ENCODE data around the gene STIL. TPM values are rescaled to one million over a fixed set of nuclear protein-coding genes. Genes with fewer than 3 reads are reported as not detected.
"Not testable (repeated sequence)": the region's sequence is repeated elsewhere in the genome, so short reads cannot be mapped to it uniquely, and the experiment has no call there.

The STIL gene
- total RNA-seq, 2 donors from 2014 or later: 39.3 to 48.0 TPM

GRCh38 chr1:47324682-47325081 lies 10.7 kb upstream of the STIL start:
- Histone ChIP-seq H3K4me1 (ENCODE audit: control insufficient read depth, insufficient read depth, low read length) (no peaks in the 10 kb centered on the region), H3K36me3 (ENCODE audit: control insufficient read depth, insufficient read depth, low read length) (no peaks in the 10 kb centered on the region), H3K4me3 (ENCODE audit: low read length) (no peak overlapping the region), H3K27me3 (ENCODE audit: control insufficient read depth, insufficient read depth, low read length, poor library complexity, severe bottlenecking) (no peaks in the 10 kb centered on the region), H3K27ac (ENCODE audit: low read depth, low read length) (no peak overlapping the region), H3K9ac (ENCODE audit: extremely low read depth, low read length, poor library complexity, severe bottlenecking) (no peak overlapping the region), H3K9me3 (ENCODE audit: control insufficient read depth, low read length) (no peaks in the 10 kb centered on the region)
- no peak for TF ChIP-seq CTCF (conservative IDR thresholded peaks at IDR 0.05)
- WGBS, 2 experiments (ENCODE audit: insufficient coverage in 1 of 2, insufficient read length in 1 of 2): 89 to 100% methylated on average over 1 to 3 of the region's 3 CpGs
- Mint-ChIP-seq H3K4me1 (peaks cover 5% of the 10 kb centered on the region), H3K4me3 (no peak overlapping the region), H3K9me3 (no peaks in the 10 kb centered on the region), H3K27me3 (ENCODE audit: insufficient read depth) (no peaks in the 10 kb centered on the region), H3K36me3 (ENCODE audit: low read depth) (no peaks in the 10 kb centered on the region), H3K27ac (no peak overlapping the region)
- DNase-seq: no peak

DNA sequence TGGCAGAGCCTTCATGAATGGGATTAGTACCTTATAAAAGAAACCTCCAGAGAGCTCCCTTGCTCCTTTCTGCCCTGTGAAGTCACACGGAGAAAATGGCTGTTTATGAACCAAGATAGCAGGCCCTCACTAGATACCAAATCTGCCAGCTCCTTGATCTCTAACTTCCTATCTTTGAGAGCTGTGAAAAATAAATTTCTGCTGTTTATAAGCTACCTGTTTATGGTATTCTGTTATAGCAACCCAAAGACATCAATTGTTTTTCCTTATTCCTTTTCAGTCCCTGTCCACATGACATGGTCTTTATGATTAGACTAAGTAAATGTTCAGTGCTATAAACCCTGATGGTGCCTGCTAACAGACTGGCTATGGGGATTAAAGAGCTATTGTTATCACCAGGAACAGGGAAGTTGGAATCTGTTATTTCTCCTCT lies 9.7 kb upstream of the STIL start:
- DNase-seq: no peak
- no peak overlapping the region for H3K4me3 ChIP-seq (ENCODE audit: low read length)
- Mint-ChIP-seq H3K4me3 (no peak overlapping the region), H3K9me3 (no peaks in the 10 kb centered on the region), H3K27ac (no peak overlapping the region), H3K27me3 (ENCODE audit: insufficient read depth) (no peaks in the 10 kb centered on the region), H3K4me1 (peaks cover 5% of the 10 kb centered on the region), H3K36me3 (ENCODE audit: low read depth) (no peaks in the 10 kb centered on the region)
- no peak overlapping the region for H3K27ac ChIP-seq (ENCODE audit: low read depth, low read length)
- 20 to 60% methylated on average over 1 of the region's 1 CpG for WGBS, 2 experiments (ENCODE audit: insufficient coverage in 1 of 2, insufficient read length in 1 of 2)
- H3K27me3 ChIP-seq (ENCODE audit: control insufficient read depth, insufficient read depth, low read length, poor library complexity, severe bottlenecking): no peaks in the 10 kb centered on the region
- H3K4me1 ChIP-seq (ENCODE audit: control insufficient read depth, insufficient read depth, low read length): no peaks in the 10 kb centered on the region
- H3K9ac ChIP-seq (ENCODE audit: extremely low read depth, low read length, poor library complexity, severe bottlenecking): no peak overlapping the region
- TF ChIP-seq CTCF (conservative IDR thresholded peaks at IDR 0.05): no peak
- no peaks in the 10 kb centered on the region for H3K9me3 ChIP-seq (ENCODE audit: control insufficient read depth, low read length)
- no peaks in the 10 kb centered on the region for H3K36me3 ChIP-seq (ENCODE audit: control insufficient read depth, insufficient read depth, low read length)

GRCh38 chr1:47319968-47320367 lies 6.0 kb upstream of the STIL start:
- DNase-seq; H3K27me3 Mint-ChIP-seq (ENCODE audit: insufficient read depth); H3K9me3 Mint-ChIP-seq; H3K9me3 ChIP-seq (ENCODE audit: control insufficient read depth, low read length); H3K27ac Mint-ChIP-seq; H3K4me1 Mint-ChIP-seq; H3K4me3 ChIP-seq (ENCODE audit: low read length); H3K27me3 ChIP-seq (ENCODE audit: control insufficient read depth, insufficient read depth, low read length, poor library complexity, severe bottlenecking); H3K4me1 ChIP-seq (ENCODE audit: control insufficient read depth, insufficient read depth, low read length); H3K36me3 ChIP-seq (ENCODE audit: control insufficient read depth, insufficient read depth, low read length); H3K4me3 Mint-ChIP-seq; H3K27ac ChIP-seq (ENCODE audit: low read depth, low read length); H3K36me3 Mint-ChIP-seq (ENCODE audit: low read depth); H3K9ac ChIP-seq (ENCODE audit: extremely low read depth, low read length, poor library complexity, severe bottlenecking): not testable (repeated sequence)
- 94 to 98% methylated on average over 11 to 13 of the region's 14 CpGs for WGBS, 2 experiments (ENCODE audit: insufficient coverage in 1 of 2, insufficient read length in 1 of 2)

- Histone ChIP-seq H3K4me3 (ENCODE audit: low read length) (no peak overlapping the region), H3K27ac (ENCODE audit: low read depth, low read length) (no peak overlapping the region), H3K9me3 (ENCODE audit: control insufficient read depth, low read length) (no peaks in the 10 kb centered on the region), H3K27me3 (ENCODE audit: control insufficient read depth, insufficient read depth, low read length, poor library complexity, severe bottlenecking) (no peaks in the 10 kb centered on the region), H3K36me3 (ENCODE audit: control insufficient read depth, insufficient read depth, low read length) (no peaks in the 10 kb centered on the region), H3K4me1 (ENCODE audit: control insufficient read depth, insufficient read depth, low read length) (no peaks in the 10 kb centered on the region), H3K9ac (ENCODE audit: extremely low read depth, low read length, poor library complexity, severe bottlenecking) (no peak overlapping the region)
- 80 to 93% methylated on average over 1 of the region's 1 CpG for WGBS, 2 experiments (ENCODE audit: insufficient coverage in 1 of 2, insufficient read length in 1 of 2)
- no peak for DNase-seq
- peaks cover 4% of the 10 kb centered on the region for H3K4me1 Mint-ChIP-seq
- H3K4me3 Mint-ChIP-seq: no peak overlapping the region
- peaks cover 1% of the 10 kb centered on the region for H3K36me3 Mint-ChIP-seq (ENCODE audit: low read depth)
- no peaks in the 10 kb centered on the region for H3K27me3 Mint-ChIP-seq (ENCODE audit: insufficient read depth)
- H3K9me3 Mint-ChIP-seq: no peaks in the 10 kb centered on the region
- no peak overlapping the region for H3K27ac Mint-ChIP-seq
- no peak for TF ChIP-seq CTCF (conservative IDR thresholded peaks at IDR 0.05)
Observed at GRCh38 chr1:47317841-47318240, 3.9 kb upstream of the STIL start.

Data from endodermal cell (in vitro differentiated cells).